Transverse colon (tissue), 4 donors: ENCODE measurements around the gene MED29. TPM values are rescaled to one million over a fixed set of nuclear protein-coding genes. Genes with fewer than 3 reads are reported as not detected.

Experiments
- DNase-seq: peaks from one replicate; pipeline ENCODE4 v3.0.0-alpha.2; 2019
- H3K27ac ChIP-seq, 4 donors: fragments of 200-600 bp; sonication (generic); 2 replicates each; pipeline ENCODE4 v1.5.1; 2016 to 2018; ENCODE audit warnings: inconsistent platforms in 4 of 4
- H3K27me3 ChIP-seq: fragments of 200-600 bp; sonication (generic); 2 replicates; pipeline ENCODE4 v1.5.1; 2017; ENCODE audit warnings: inconsistent platforms
- H3K36me3 ChIP-seq, 4 donors: fragments of 200-600 bp; sonication (generic); 2 replicates each; pipeline ENCODE4 v1.5.1; 2017 to 2019; ENCODE audit warnings: inconsistent platforms in 4 of 4
- H3K4me1 ChIP-seq, 4 donors: fragments of 200-600 bp; sonication (generic); 2 replicates each; pipeline ENCODE4 v1.5.1; 2017 to 2020; ENCODE audit warnings: inconsistent platforms in 4 of 4
- H3K4me3 ChIP-seq, 4 donors: fragments of 200-600 bp; sonication (generic); 1 replicate in 1 of 4; 2 replicates in 3 of 4; pipeline versions ENCODE4 v1.5.1 to v1.6.1; 2017 to 2019; ENCODE audit warnings: inconsistent platforms in 4 of 4
- H3K9me3 ChIP-seq, 2 donors: fragments of 200-600 bp; sonication (generic); 2 replicates each; pipeline ENCODE4 v1.5.1; 2017 to 2019; ENCODE audit warnings: inconsistent platforms in 2 of 2
- CTCF ChIP-seq, 5 experiments: fragments of 200-600 bp in 3 of 5; fragments of 450-650 bp in 2 of 5; sonication (generic) in 3 of 5; IDR thresholded peaks; 1 replicate in 2 of 5; 2 replicates in 3 of 5; pipeline ENCODE4 v1.5.1; 2016 to 2017; ENCODE audit warnings: antibody characterized with exemption in 5 of 5, inconsistent platforms in 3 of 5, mild to moderate bottlenecking in 2 of 5, moderate library complexity in 1 of 5
- EP300 ChIP-seq: sonication (generic); formaldehyde crosslinking; IDR thresholded peaks from one replicate; pipeline ENCODE4 v1.6.1; 2017; ENCODE audit warnings: antibody characterized with exemption, low read depth
- POLR2A ChIP-seq: fragments of 450-650 bp; IDR thresholded peaks from one replicate; pipeline ENCODE4 v1.6.1; 2016; ENCODE audit warnings: antibody characterized with exemption, mild to moderate bottlenecking, moderate library complexity
- POLR2AphosphoS5 ChIP-seq, 3 donors: sonication (generic); formaldehyde crosslinking; IDR thresholded peaks; one replicate each; pipeline ENCODE4 v1.6.1; 2016; ENCODE audit warnings: antibody characterized with exemption in 3 of 3
- WGBS, 2 donors: methylation state at CpG; one replicate each; pipeline ENCODE4 v1.1.5; 2018; ENCODE audit warnings: low coverage in 1 of 2; 5-methylcytosine and 5-hydroxymethylcytosine counted together
- in situ Hi-C, 4 donors: fragments of 200-750 bp; cut with MboI; loops; one replicate each; pipeline versions ENCODE4 v1.15.0 to v1.15.1; 2017; ENCODE audit warnings: low sequenced_read_pairs in 3 of 4, low pct_ligation_motif_present in 1 of 4, low pct_unique_long_range_greater_than_20kb in 1 of 4
- intact Hi-C: fragments of 100-400 bp; cut with DNase I; formaldehyde crosslinking; loops from one replicate; pipeline ENCODE4 v1.15.1; 2023; ENCODE audit warnings: low total_unique reads
- total RNA-seq, 4 donors: library from RNA; depleted of rRNA; stranded (reverse); fragments of >200 nt; gene quantifications; one replicate each; pipeline ENCODE4 v1.1.0, GENCODE V29; 2016

MED29 gene
- total RNA-seq, 4 donors from 2014 or later: 22.8 to 37.4 (median 27.8) TPM

GRCh38 chr19:39345956-39346355, 45.2 kb upstream of the MED29 start:
- H3K4me1 ChIP-seq: peaks cover 13 to 38% (median 21%) of the 10 kb centered on the region in 4 donors
- no peaks in the 10 kb centered on the region for H3K27me3 ChIP-seq
- H3K4me3 ChIP-seq: no peak overlapping the region
- in situ Hi-C loops: loop anchor here in 2 of 4 donors (10.0 to 25.0 kb wide), 2 partner anchors 49 to 191 kb away; partner anchors contain the start of genes EID2 (in 2 of the 2), EID2B (in 2 of the 2), MED29 (in 1 of the 2) and PAF1 (in 1 of the 2)
- H3K36me3 ChIP-seq: peaks cover 0 to 3% (median 0%) of the 10 kb centered on the region in 4 donors
- no peak for TF ChIP-seq POLR2A
- no peak for TF ChIP-seq EP300
- no peak for TF ChIP-seq CTCF (IDR thresholded peaks at IDR 0.05)
- no peak for TF ChIP-seq POLR2AphosphoS5 (IDR thresholded peaks at IDR 0.05)
- 90 to 100% methylated on average over 1 of the region's 1 CpG for WGBS, 2 donors
- no peak overlapping the region for H3K27ac ChIP-seq
- intact Hi-C loops: loop anchor here (10.0 kb wide), 1 partner anchor 189 kb away; the partner anchor contains the start of gene EID2B
- no peak for DNase-seq
- H3K9me3 ChIP-seq: no peaks in the 10 kb centered on the region

GRCh38 chr19:39347332-39348164, 43.6 kb upstream of the MED29 start:
- TF ChIP-seq POLR2AphosphoS5 (IDR thresholded peaks at IDR 0.05) (no peak), CTCF (IDR thresholded peaks at IDR 0.05) (no peak), POLR2A (no peak), EP300 (no peak)
- Histone ChIP-seq H3K27me3 (no peaks in the 10 kb centered on the region), H3K27ac (no peak overlapping the region), H3K4me3 (no peak overlapping the region), H3K36me3 (peaks cover 0 to 3% (median 0%) of the 10 kb centered on the region in 4 donors), H3K4me1 (peaks cover 11 to 42% (median 22%) of the 10 kb centered on the region in 4 donors), H3K9me3 (no peaks in the 10 kb centered on the region)
- intact Hi-C loops (loop anchor here (10.0 kb wide), 1 partner anchor 187 kb away; the partner anchor contains the start of gene EID2B), in situ Hi-C loops (loop anchor here in 2 of 4 donors (10.0 to 25.0 kb wide), 2 partner anchors 47 to 190 kb away; partner anchors contain the start of genes EID2 (in 2 of the 2), EID2B (in 2 of the 2), MED29 (in 1 of the 2) and PAF1 (in 1 of the 2))
- 82% methylated on average over 4 of the region's 4 CpGs; no CpG with 5 or more reads in 1 of the 2 donors for WGBS, 2 donors
- DNase-seq: no peak

GRCh38 chr19:39349326-39349725, 41.9 kb upstream of the MED29 start:
- Histone ChIP-seq H3K4me1 (peaks cover 0 to 26% (median 11%) of the 10 kb centered on the region in 4 donors), H3K9me3 (no peaks in the 10 kb centered on the region), H3K27me3 (no peaks in the 10 kb centered on the region), H3K27ac (no peak overlapping the region), H3K4me3 (no peak overlapping the region), H3K36me3 (peaks cover 0 to 5% (median 4%) of the 10 kb centered on the region in 4 donors)
- WGBS, 2 donors: 83 to 96% methylated on average over 3 to 4 of the region's 4 CpGs
- in situ Hi-C loops: loop anchor here in 2 of 4 donors (10.0 to 25.0 kb wide), 2 partner anchors 45 to 188 kb away; partner anchors contain the start of genes EID2 (in 2 of the 2), EID2B (in 2 of the 2), MED29 (in 1 of the 2) and PAF1 (in 1 of the 2)
- TF ChIP-seq POLR2A (no peak), CTCF (IDR thresholded peaks at IDR 0.05) (no peak), EP300 (no peak), POLR2AphosphoS5 (IDR thresholded peaks at IDR 0.05) (no peak)
- intact Hi-C loops: loop anchor here (10.0 kb wide), 1 partner anchor 185 kb away; the partner anchor contains the start of gene EID2B
- no peak for DNase-seq

- H3K36me3 ChIP-seq: peaks cover 0 to 14% (median 8%) of the 10 kb centered on the region in 4 donors
- H3K4me3 ChIP-seq: no peak overlapping the region
- peaks cover 0 to 18% (median 8%) of the 10 kb centered on the region in 4 donors for H3K4me1 ChIP-seq
- intact Hi-C loops (no loop called here), in situ Hi-C loops (no loop called here)
- H3K27ac ChIP-seq: no peak overlapping the region
- no peaks in the 10 kb centered on the region for H3K27me3 ChIP-seq
- no peak for DNase-seq
- H3K9me3 ChIP-seq: no peaks in the 10 kb centered on the region
- 97 to 100% methylated on average over 3 of the region's 3 CpGs for WGBS, 2 donors
- TF ChIP-seq EP300 (no peak), POLR2A (no peak), POLR2AphosphoS5 (IDR thresholded peaks at IDR 0.05) (no peak), CTCF (IDR thresholded peaks at IDR 0.05) (no peak)
These were observed 41.0 kb upstream of the MED29 start for GRCh38 chr19:39350156-39350555.
